SH-SY5Y (cell line): ENCODE results near the gene TM2D3.

Experiments
- GATA2 ChIP-seq: IDR thresholded peaks from 2 replicates; pipeline ENCODE4 v1.6.1; 2011; ENCODE audit warnings: mild to moderate bottlenecking, low read depth, low read length
- GATA3 ChIP-seq: IDR thresholded peaks from 2 replicates; pipeline ENCODE4 v1.6.1; 2011; ENCODE audit warnings: low read depth, mild to moderate bottlenecking, low read length, moderate library complexity

DNA sequence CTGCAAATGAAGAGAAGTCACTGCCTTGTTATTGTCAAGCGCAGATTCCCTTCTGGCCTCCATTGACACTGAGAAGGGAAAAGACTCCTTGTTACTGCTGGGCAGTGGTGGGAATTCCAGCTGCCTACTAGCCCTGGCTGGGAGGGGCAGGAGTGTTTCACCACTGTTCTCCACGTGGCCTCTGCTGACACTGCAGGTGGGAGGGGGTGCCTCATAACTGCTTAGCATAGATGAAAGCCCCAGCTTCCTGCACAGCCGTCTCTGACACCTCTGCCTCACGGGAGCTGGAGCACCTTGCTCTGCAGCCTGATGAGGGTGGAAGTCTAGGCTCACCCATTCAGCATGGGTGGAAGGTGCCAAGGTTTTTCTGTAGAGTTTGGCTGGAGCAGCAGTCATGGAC is 52.1 kb downstream of the TM2D3 start:
- TF ChIP-seq GATA2 (no peak), GATA3 (no peak)
